Measurements from ENCODE around the gene ANKRD33B. TPM values are rescaled to one million over a fixed set of nuclear protein-coding genes. Genes with fewer than 3 reads are reported as not detected.

The ANKRD33B gene
- total and polyA plus RNA-seq, 2 of the 13 experiments (the other 11 are each of a cell fraction or from before 2014, with no cell fraction given): 0.02 TPM; not detected in 1

DNA sequence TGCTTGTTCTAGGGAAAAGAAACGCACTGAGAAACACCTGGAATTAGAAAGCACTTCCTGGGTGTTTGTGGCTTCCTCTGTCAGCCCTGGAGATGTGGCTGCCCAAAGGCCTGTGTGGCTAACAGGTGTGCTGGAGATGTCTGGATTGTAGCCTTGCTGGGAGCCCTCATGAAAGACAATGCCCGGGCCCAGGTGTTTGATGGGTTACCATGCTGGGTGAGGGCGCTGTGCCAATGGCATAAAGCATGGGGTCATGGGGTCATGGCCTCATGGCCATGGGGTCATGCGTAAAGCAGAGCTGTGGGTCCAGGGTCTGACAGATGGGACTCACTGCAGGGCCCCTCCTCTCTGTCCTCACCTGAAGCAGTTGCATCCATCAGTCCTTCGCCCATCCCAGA is 21.6 kb downstream of the ANKRD33B start:
- Histone ChIP-seq H3K79me2 (ENCODE audit: insufficient read depth, low read length) (no peaks in the 10 kb centered on the region), H3K4me1 (ENCODE audit: insufficient read depth, low read length) (no peaks in the 10 kb centered on the region), H3K9ac (ENCODE audit: insufficient read depth, low read depth, low read length) (no peak overlapping the region), H3K27me3 (ENCODE audit: control insufficient read depth in 1 of 2, insufficient read depth in 2 of 2, low read length in 2 of 2) (peaks cover 0 to 1% of the 10 kb centered on the region in 2 experiments; a peak in 1 of 5 replicates), H2AFZ (ENCODE audit: low read length) (no peak overlapping the region), H3K9me3 (ENCODE audit: low read length) (no peaks in the 10 kb centered on the region), H3K27ac (ENCODE audit: extremely low read length, insufficient read depth, low read length) (no peak overlapping the region), H3K4me2 (ENCODE audit: low read depth, low read length) (no peak overlapping the region), H3K36me3 (replicated peaks in 1 of 2; ENCODE audit: control insufficient read depth in 1 of 2, insufficient read depth in 2 of 2, low read length in 2 of 2) (no peaks in the 10 kb centered on the region), H4K20me1 (ENCODE audit: insufficient read depth, low read length) (no peaks in the 10 kb centered on the region), H3K4me3 (replicated peaks in 1 of 3; ENCODE audit: insufficient read depth in 1 of 3, low read depth in 2 of 3, low read length in 3 of 3) (no peak overlapping the region)
- FAIRE-seq: no peak
- no peak for DNase-seq (ENCODE audit: low spot score)
- intact Hi-C loops (cut with micrococcal nuclease; ENCODE audit: unreplicated experiment) (no loop called here), in situ Hi-C loops (cut with HindIII; ENCODE audit: extremely low pct_ligation_motif_present, low pct_unique_long_range_greater_than_20kb) (no loop called here)
- no peak for ATAC-seq
- ChIA-PET CTCF (ENCODE audit: low intra/inter-chr PET ratio, low total read pairs) (no interaction called here), POLR2A (no interaction called here)
- WGBS (ENCODE audit: low lambda C conversion rate): 0% methylated on average over 1 of the region's 5 CpGs
- no peak for TF ChIP-seq MTF2 (CRISPR knock-in tag; IDR thresholded peaks at IDR 0.05; ENCODE audit: borderline replicate concordance)
- no peak for TF ChIP-seq ZNF3 (CRISPR knock-in tag; IDR thresholded peaks at IDR 0.05)
- no peak for TF ChIP-seq NR1H2 (CRISPR knock-in tag; IDR thresholded peaks at IDR 0.05; ENCODE audit: borderline replicate concordance, low read depth)
- TF ChIP-seq CCAR2 (optimal IDR thresholded peaks at IDR 0.05; ENCODE audit: low read depth, low read length): no peak
- no peak for TF ChIP-seq AGO2 (optimal IDR thresholded peaks at IDR 0.05; ENCODE audit: low read depth, low read length)
- no peak for TF ChIP-seq NKX3-1 (CRISPR knock-in tag; IDR thresholded peaks at IDR 0.05)
- TF ChIP-seq ZNF589 (CRISPR knock-in tag; conservative IDR thresholded peaks at IDR 0.05): no peak
- TF ChIP-seq ZNF234 (CRISPR knock-in tag; conservative IDR thresholded peaks at IDR 0.05): no peak
- TF ChIP-seq ZMYM4 (CRISPR knock-in tag; IDR thresholded peaks at IDR 0.05): no peak
- no peak for TF ChIP-seq SMYD3 (CRISPR knock-in tag; IDR thresholded peaks at IDR 0.05)
- no peak for TF ChIP-seq ZMYM3 (CRISPR knock-in tag; IDR thresholded peaks at IDR 0.05)
- TF ChIP-seq POLR2A (IDR thresholded peaks at IDR 0.05; ENCODE audit: insufficient read depth in 1 of 2, low read depth in 2 of 2, low read length in 2 of 2): no peak
- no TSS peak for BruUV-seq (replicated peaks)

GRCh38 chr5:10586008-10586407 is 22.1 kb downstream of the ANKRD33B start:
- Histone ChIP-seq H3K4me1 (ENCODE audit: insufficient read depth, low read length) (no peaks in the 10 kb centered on the region), H3K79me2 (ENCODE audit: insufficient read depth, low read length) (no peaks in the 10 kb centered on the region), H2AFZ (ENCODE audit: low read length) (no peak overlapping the region), H3K9ac (ENCODE audit: insufficient read depth, low read depth, low read length) (no peak overlapping the region), H3K9me3 (ENCODE audit: low read length) (no peaks in the 10 kb centered on the region), H3K27me3 (ENCODE audit: control insufficient read depth in 1 of 2, insufficient read depth in 2 of 2, low read length in 2 of 2) (no peaks in the 10 kb centered on the region; a peak in 1 of 5 replicates), H4K20me1 (ENCODE audit: insufficient read depth, low read length) (no peaks in the 10 kb centered on the region), H3K36me3 (replicated peaks in 1 of 2; ENCODE audit: control insufficient read depth in 1 of 2, insufficient read depth in 2 of 2, low read length in 2 of 2) (no peaks in the 10 kb centered on the region), H3K4me2 (ENCODE audit: low read depth, low read length) (no peak overlapping the region), H3K27ac (ENCODE audit: extremely low read length, insufficient read depth, low read length) (no peak overlapping the region), H3K4me3 (replicated peaks in 1 of 3; ENCODE audit: insufficient read depth in 1 of 3, low read depth in 2 of 3, low read length in 3 of 3) (no peak overlapping the region)
- FAIRE-seq (no peak), ATAC-seq (no peak), DNase-seq (ENCODE audit: low spot score) (no peak)
- in situ Hi-C loops (cut with HindIII; ENCODE audit: extremely low pct_ligation_motif_present, low pct_unique_long_range_greater_than_20kb) (no loop called here), intact Hi-C loops (cut with micrococcal nuclease; ENCODE audit: unreplicated experiment) (no loop called here)
- POLR2A ChIA-PET: no interaction called here
- CTCF ChIA-PET (ENCODE audit: low intra/inter-chr PET ratio, low total read pairs): no interaction called here
- WGBS (ENCODE audit: low lambda C conversion rate): 5% methylated on average over 4 of the region's 4 CpGs
- BruUV-seq (replicated peaks): no TSS peak
- TF ChIP-seq GATA4 (IDR thresholded peaks at IDR 0.05; ENCODE audit: borderline replicate concordance, low read depth) (no peak), MAX (IDR thresholded peaks at IDR 0.05) (no peak), ZNF24 (IDR thresholded peaks at IDR 0.05) (no peak), KAT7 (CRISPR knock-in tag; IDR thresholded peaks at IDR 0.05; ENCODE audit: borderline replicate concordance) (no peak), MTF2 (CRISPR knock-in tag; IDR thresholded peaks at IDR 0.05; ENCODE audit: borderline replicate concordance) (no peak), PREB (CRISPR knock-in tag; IDR thresholded peaks at IDR 0.05) (no peak)
